SK-N-MC (cell line): Measurements from ENCODE around the gene REXO5.

Experiments used
- EZH2 ChIP-seq: fragments of 200-600 bp; sonication (generic); IDR thresholded peaks from one replicate; pipeline ENCODE4 v1.6.1; 2017; ENCODE audit warnings: antibody characterized with exemption
- FOXP2 ChIP-seq: optimal IDR thresholded peaks from 2 replicates; pipeline ENCODE3; 2011; ENCODE audit warnings: mild to moderate bottlenecking, moderate library complexity; ENCODE audit not compliant: insufficient read depth; ENCODE audit errors: extremely low read length, control extremely low read depth
- POLR2AphosphoS5 ChIP-seq: IDR thresholded peaks from 2 replicates; pipeline ENCODE4 v1.6.1; 2012; ENCODE audit warnings: mild to moderate bottlenecking, low read depth, low read length, borderline replicate concordance

GRCh38 chr16:20868890-20869289, 62.6 kb downstream of the REXO5 start:
- no peak for TF ChIP-seq POLR2AphosphoS5
- TF ChIP-seq EZH2 = no peak
- no peak for TF ChIP-seq FOXP2
